HG03066 (cell line): ENCODE results near the gene PPP1CA.

Experiments
- ATAC-seq: cut with Tn5 transposase; IDR thresholded peaks from one replicate; pipeline ENCODE4 v1.9.1; 2021; ENCODE audit warnings: low read depth; ENCODE audit not compliant: unreplicated experiment

The PPP1CA gene

GRCh38 chr11:67371911-67372320 is 29.7 kb downstream of the PPP1CA start:
- ATAC-seq = no peak

- ATAC-seq = no peak
Measured at GRCh38 chr11:67371189-67371910, 30.3 kb downstream of the PPP1CA start.

GRCh38 chr11:67370351-67371076 is 31.1 kb downstream of the PPP1CA start:
- no peak for ATAC-seq

- ATAC-seq = no peak
Measured at GRCh38 chr11:67369801-67370284, 31.8 kb downstream of the PPP1CA start.

GRCh38 chr11:67369275-67369674 is 32.4 kb downstream of the PPP1CA start:
- no peak for ATAC-seq

- ATAC-seq = no peak
Measured at GRCh38 chr11:67368621-67369020, 33.0 kb downstream of the PPP1CA start.

GRCh38 chr11:67367761-67368227 is 33.9 kb downstream of the PPP1CA start:
- no peak for ATAC-seq

GRCh38 chr11:67366961-67367760 is 34.5 kb downstream of the PPP1CA start:
- ATAC-seq = no peak

GRCh38 chr11:67366546-67366945 is 35.1 kb downstream of the PPP1CA start:
- ATAC-seq = no peak

- ATAC-seq = no peak
Measured at GRCh38 chr11:67365736-67366444, 35.8 kb downstream of the PPP1CA start.

- ATAC-seq = no peak
Measured at GRCh38 chr11:67364783-67365722, 36.6 kb downstream of the PPP1CA start.

- ATAC-seq = no peak
Measured at GRCh38 chr11:67364169-67364568, 37.5 kb downstream of the PPP1CA start.

GRCh38 chr11:67357831-67358670 is 43.6 kb downstream of the PPP1CA start:
- no peak for ATAC-seq

GRCh38 chr11:67356864-67357561 is 44.6 kb downstream of the PPP1CA start:
- ATAC-seq = no peak

GRCh38 chr11:67356387-67356863 is 45.2 kb downstream of the PPP1CA start:
- no peak for ATAC-seq

GRCh38 chr11:67355794-67356386 is 45.8 kb downstream of the PPP1CA start:
- no peak for ATAC-seq
